Measurements from ENCODE around the gene GNG3.

The GNG3 gene

DNA sequence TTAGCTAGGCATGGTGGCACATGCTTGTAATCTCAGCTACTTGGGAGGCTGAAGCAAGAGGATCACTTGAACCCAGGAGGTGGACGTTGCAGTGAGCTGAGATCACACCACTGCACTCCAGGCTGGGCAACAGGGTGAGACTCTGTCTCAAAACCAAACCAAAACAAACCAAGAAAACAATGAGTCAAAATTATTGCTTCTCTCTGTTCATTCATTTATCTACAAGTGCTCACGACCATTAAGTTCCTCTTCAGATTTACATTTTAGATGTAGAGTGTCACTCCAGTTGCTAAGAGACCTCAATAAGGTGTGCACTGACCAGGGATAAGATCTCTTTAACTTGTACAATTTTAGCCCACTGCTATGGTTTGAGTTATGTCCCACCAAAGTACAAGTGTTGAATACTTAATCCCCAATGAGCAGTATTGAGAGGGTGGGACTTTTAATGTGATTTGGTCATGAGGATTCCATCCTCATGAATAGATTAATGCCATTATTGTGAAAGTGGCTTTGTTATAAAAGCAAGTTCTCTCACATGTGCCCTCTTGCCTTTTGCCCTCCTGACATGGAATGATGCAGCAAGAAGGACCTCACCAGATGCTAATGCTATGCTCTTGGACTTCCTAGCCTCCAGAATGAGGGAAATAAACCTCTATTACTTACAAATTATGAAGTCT is 12.0 kb downstream of the GNG3 start:
- no peaks in the 10 kb centered on the region for H3K27me3 ChIP-seq (ENCODE audit: insufficient read depth, poor library complexity, severe bottlenecking)
- TF ChIP-seq, protein P1, sequence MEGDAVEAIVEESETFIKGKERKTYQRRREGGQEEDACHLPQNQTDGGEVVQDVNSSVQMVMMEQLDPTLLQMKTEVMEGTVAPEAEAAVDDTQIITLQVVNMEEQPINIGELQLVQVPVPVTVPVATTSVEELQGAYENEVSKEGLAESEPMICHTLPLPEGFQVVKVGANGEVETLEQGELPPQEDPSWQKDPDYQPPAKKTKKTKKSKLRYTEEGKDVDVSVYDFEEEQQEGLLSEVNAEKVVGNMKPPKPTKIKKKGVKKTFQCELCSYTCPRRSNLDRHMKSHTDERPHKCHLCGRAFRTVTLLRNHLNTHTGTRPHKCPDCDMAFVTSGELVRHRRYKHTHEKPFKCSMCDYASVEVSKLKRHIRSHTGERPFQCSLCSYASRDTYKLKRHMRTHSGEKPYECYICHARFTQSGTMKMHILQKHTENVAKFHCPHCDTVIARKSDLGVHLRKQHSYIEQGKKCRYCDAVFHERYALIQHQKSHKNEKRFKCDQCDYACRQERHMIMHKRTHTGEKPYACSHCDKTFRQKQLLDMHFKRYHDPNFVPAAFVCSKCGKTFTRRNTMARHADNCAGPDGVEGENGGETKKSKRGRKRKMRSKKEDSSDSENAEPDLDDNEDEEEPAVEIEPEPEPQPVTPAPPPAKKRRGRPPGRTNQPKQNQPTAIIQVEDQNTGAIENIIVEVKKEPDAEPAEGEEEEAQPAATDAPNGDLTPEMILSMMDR (IDR thresholded peaks at IDR 0.05; ENCODE audit: poor library complexity, severe bottlenecking): no peak
- H3K4me1 ChIP-seq (ENCODE audit: insufficient read depth, poor library complexity, severe bottlenecking): peaks cover 2% of the 10 kb centered on the region
- no peaks in the 10 kb centered on the region for H3K9me3 ChIP-seq (ENCODE audit: severe bottlenecking)
- DNase-seq (ENCODE audit: low spot score) (no peak), ATAC-seq (ENCODE audit: low read depth) (no peak)
- no peak overlapping the region for H3K27ac ChIP-seq (ENCODE audit: poor library complexity, severe bottlenecking)
- peaks cover 97% of the 10 kb centered on the region for H3K36me3 ChIP-seq (ENCODE audit: low read depth)
- no peak overlapping the region for H3K4me3 ChIP-seq (ENCODE audit: severe bottlenecking)

GRCh38 chr11:62721994-62722393 is 14.5 kb downstream of the GNG3 start:
- H3K36me3 ChIP-seq (ENCODE audit: low read depth): peaks cover 94% of the 10 kb centered on the region
- ATAC-seq (ENCODE audit: low read depth) (no peak), DNase-seq (ENCODE audit: low spot score) (no peak)
- TF ChIP-seq, protein P1 (IDR thresholded peaks at IDR 0.05; ENCODE audit: poor library complexity, severe bottlenecking): no peak
- H3K27me3 ChIP-seq (ENCODE audit: insufficient read depth, poor library complexity, severe bottlenecking): no peaks in the 10 kb centered on the region
- H3K27ac ChIP-seq (ENCODE audit: poor library complexity, severe bottlenecking): no peak overlapping the region
- H3K4me3 ChIP-seq (ENCODE audit: severe bottlenecking): no peak overlapping the region
- no peaks in the 10 kb centered on the region for H3K9me3 ChIP-seq (ENCODE audit: severe bottlenecking)
- peaks cover 5% of the 10 kb centered on the region for H3K4me1 ChIP-seq (ENCODE audit: insufficient read depth, poor library complexity, severe bottlenecking)

DNA sequence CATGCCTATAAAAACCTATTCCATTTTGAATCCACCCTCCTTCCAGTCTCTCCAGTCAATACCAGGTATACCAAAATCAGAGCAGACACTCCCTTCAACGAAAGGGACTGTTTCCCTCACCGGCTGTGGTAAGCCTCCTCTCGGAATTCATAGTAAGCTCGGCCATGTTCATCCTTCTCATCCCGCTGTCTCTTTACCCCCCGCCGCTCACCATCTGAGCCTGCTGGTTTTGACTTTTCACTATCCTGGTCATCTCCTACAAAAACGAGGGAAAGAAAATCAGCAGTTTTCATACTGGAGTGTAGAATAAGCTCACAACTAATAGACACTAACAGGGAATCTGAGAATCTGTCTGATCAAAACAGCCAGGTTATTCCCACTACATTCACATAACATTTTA is 16.7 kb downstream of the GNG3 start:
- Histone ChIP-seq H3K36me3 (ENCODE audit: low read depth) (peaks cover 72% of the 10 kb centered on the region), H3K4me3 (ENCODE audit: severe bottlenecking) (peak overlapping the region; percentile 67), H3K9me3 (ENCODE audit: severe bottlenecking) (no peaks in the 10 kb centered on the region), H3K27me3 (ENCODE audit: insufficient read depth, poor library complexity, severe bottlenecking) (no peaks in the 10 kb centered on the region), H3K4me1 (ENCODE audit: insufficient read depth, poor library complexity, severe bottlenecking) (peaks cover 5% of the 10 kb centered on the region), H3K27ac (ENCODE audit: poor library complexity, severe bottlenecking) (no peak overlapping the region)
- TF ChIP-seq, protein P1 (IDR thresholded peaks at IDR 0.05; ENCODE audit: poor library complexity, severe bottlenecking): no peak
- no peak for DNase-seq (ENCODE audit: low spot score)
- ATAC-seq (ENCODE audit: low read depth): no peak

DNA sequence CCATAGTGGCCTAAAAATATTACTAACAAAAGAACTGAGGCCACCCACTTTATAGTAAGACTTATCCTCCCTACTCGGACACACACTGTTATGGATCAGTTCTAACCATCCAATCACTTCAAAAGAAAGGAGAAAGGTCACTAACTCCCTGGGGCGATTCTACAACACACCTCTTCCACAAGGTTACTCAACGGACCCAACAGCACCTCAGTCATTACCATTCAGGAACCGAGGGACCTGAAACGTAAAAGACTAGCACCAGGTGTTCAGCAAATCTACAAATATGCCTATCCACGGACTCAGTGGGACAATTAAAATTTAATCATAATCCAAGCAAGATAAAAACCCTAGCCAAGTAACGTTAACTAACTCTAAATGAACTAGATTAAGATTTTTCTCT is 18.2 kb downstream of the GNG3 start:
- Histone ChIP-seq H3K27ac (ENCODE audit: poor library complexity, severe bottlenecking) (peak overlapping the region; percentile 89), H3K4me1 (ENCODE audit: insufficient read depth, poor library complexity, severe bottlenecking) (peaks cover 10% of the 10 kb centered on the region), H3K36me3 (ENCODE audit: low read depth) (peaks cover 67% of the 10 kb centered on the region), H3K27me3 (ENCODE audit: insufficient read depth, poor library complexity, severe bottlenecking) (no peaks in the 10 kb centered on the region), H3K4me3 (ENCODE audit: severe bottlenecking) (peak overlapping the region; percentile 67), H3K9me3 (ENCODE audit: severe bottlenecking) (no peaks in the 10 kb centered on the region)
- TF ChIP-seq, protein P1 (IDR thresholded peaks at IDR 0.05; ENCODE audit: poor library complexity, severe bottlenecking): no peak
- DNase-seq (ENCODE audit: low spot score) (no peak), ATAC-seq (ENCODE audit: low read depth) (no peak)

DNA sequence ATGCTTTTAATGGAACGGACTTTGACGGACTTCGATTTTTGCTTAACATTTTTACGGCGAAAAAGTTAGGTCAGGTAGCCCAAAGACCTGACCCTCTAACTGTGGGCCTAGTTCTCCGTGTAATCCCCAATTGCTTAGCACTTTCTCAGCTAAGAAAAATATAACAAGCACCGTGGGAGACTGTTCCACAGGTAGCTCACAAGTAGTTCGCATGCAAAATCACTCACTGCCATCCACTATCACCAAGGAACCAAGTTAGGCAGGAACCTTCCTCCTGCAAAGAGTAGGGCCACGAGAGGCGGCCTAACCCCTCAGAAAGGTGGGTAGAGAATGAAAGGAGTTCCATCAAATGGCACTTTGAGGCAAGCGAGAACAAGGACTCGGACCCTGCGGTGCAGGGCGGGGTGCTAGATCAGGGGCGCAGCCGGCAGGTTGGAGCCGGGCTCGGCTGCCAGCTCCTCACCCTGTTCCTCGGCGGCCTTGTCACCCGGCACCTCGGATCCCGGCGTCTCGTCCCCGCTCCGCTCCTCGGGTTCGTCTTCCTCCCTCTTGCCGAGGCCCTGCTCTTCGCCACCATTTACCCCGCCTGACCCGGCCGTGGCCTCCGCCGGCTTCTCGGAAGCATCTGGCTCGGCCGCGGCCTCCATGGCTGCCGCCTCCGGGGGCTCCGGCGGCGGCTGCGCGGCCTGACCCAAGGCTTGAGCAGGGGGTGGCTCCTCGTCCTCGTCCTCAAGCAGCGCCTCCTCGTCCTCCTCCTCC is 18.9 kb downstream of the GNG3 start:
- Histone ChIP-seq H3K4me3 (ENCODE audit: severe bottlenecking) (peak overlapping the region; percentile 67), H3K9me3 (ENCODE audit: severe bottlenecking) (no peaks in the 10 kb centered on the region), H3K36me3 (ENCODE audit: low read depth) (peaks cover 65% of the 10 kb centered on the region), H3K27ac (ENCODE audit: poor library complexity, severe bottlenecking) (peak overlapping the region; percentile 89), H3K4me1 (ENCODE audit: insufficient read depth, poor library complexity, severe bottlenecking) (peaks cover 10% of the 10 kb centered on the region), H3K27me3 (ENCODE audit: insufficient read depth, poor library complexity, severe bottlenecking) (no peaks in the 10 kb centered on the region)
- ATAC-seq (ENCODE audit: low read depth) (no peak), DNase-seq (ENCODE audit: low spot score) (no peak)
- TF ChIP-seq, protein P1 (IDR thresholded peaks at IDR 0.05; ENCODE audit: poor library complexity, severe bottlenecking): no peak

Data from RWPE2 (cell line).